GM21360 (cell line): ENCODE data around the gene CNTNAP5.

Source experiments
- ATAC-seq: cut with Tn5 transposase; IDR thresholded peaks from one replicate; pipeline ENCODE4 v1.9.1; 2021; ENCODE audit warnings: mild to moderate bottlenecking, moderate library complexity; ENCODE audit not compliant: unreplicated experiment

Gene CNTNAP5

DNA sequence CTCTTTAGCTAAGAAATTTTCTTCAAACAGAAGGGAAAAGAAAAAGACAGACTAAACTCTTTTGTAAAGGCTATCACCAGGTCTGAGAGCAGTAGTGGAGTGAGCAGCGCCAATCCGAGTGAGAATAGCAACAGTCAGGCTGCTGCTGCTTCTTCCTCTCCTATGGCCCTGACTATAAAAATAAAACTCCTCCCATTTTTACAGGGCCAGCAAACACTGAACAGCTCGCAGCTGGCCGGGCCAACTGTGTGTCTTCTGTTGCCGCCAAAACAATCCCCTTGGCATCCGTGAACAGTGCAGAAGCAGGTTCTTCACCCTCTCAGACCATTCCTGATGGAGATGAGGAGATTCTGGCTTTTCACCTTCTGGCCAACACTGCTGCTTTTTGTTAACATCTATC, 124.5 kb downstream of the CNTNAP5 start:
- no peak for ATAC-seq

- ATAC-seq, result no peak
These were observed 126.6 kb downstream of the CNTNAP5 start for GRCh38 chr2:124151691-124152090.

- no peak for ATAC-seq
These were observed 128.6 kb downstream of the CNTNAP5 start for GRCh38 chr2:124153713-124154112.

DNA sequence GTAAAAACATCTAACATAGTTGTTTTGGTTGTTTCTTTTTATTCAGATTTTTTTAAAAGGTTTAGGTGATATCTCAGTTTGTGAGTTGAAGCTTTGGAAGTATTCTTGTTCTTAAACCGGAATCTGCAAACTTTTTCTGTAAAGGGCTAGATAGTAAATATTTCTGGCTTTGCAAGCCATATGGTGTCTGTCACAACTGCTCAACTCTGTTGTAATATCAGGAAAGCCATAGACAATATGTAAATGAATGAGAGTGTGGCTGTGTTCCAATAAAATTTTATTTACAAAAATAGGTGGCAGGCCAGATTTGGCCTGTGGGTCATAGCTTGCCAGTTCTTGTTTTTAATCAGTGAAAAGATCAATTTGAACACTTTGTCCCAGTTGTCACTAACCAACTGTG, 134.1 kb downstream of the CNTNAP5 start:
- ATAC-seq, result no peak

- ATAC-seq, result no peak
These were observed 136.5 kb downstream of the CNTNAP5 start for GRCh38 chr2:124161542-124161941.

DNA sequence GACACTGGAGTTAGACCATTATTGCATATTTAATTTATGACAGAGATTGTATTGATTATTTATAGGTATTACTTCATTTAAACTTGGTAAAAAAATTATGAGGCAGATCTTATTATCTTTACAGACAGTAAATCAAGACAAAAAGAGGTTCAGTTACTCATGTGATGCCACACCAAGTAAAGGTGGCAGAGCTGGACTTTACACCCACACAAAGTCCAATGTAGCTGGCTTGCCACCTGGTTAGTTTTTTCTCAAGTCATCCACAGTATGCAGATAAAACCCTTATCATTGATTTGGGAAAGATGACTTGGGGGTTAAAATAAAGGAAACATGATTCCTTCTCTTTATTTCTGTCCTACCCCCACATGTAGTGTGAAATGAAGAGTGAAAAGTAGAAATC, 137.2 kb downstream of the CNTNAP5 start:
- no peak for ATAC-seq

DNA sequence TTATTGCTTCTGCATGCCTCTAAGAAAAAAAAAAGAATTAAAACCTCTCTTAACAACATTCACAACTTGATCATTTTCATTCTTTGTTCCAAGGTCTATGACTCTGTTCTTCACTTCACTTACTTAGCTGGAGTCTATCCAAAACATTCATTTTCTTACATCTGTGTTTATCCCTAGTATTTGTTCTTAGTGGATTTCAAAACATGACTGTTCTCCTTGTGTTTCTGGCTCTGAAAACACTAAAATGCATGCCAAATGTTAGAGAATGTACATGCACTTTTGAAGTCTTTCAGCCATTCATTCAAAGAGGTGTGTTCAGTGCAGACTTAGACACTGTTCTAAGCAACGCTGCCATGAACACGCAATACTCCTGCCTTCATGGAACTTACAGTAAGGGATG, 138.8 kb downstream of the CNTNAP5 start:
- ATAC-seq, result no peak

- ATAC-seq, result no peak
These were observed 140.6 kb downstream of the CNTNAP5 start for GRCh38 chr2:124165698-124166097.

DNA sequence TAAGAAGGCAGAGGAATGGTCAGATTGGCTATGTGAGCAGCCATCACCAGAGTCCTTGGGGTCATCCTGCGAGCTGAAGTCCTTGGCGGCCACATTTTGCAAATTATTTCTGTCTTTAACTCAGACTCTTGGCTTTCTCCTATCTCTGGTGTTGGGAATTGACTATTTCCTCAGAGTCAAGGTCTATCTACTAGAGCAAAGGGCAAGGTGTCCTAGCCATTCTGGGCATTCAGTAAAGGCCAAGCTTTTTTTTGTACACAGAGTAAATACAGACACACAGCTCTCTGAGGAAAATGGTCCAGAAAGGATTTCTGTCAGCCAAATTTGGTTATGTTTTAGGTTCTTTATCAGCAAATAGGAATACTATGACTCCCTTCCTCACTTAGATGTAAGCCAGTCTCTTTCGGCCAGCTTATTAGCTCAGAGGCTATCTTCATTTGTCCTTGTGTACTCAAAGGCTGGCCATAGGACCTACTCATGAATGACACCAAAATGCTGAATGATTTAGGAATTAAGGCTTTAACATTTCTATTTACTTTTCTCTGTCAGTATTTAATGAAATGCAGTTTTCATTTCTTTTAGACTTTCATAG, 146.5 kb downstream of the CNTNAP5 start:
- ATAC-seq, result no peak

- no peak for ATAC-seq
These were observed 153.6 kb downstream of the CNTNAP5 start for GRCh38 chr2:124178719-124179118.

GRCh38 chr2:124180635-124181034, 155.5 kb downstream of the CNTNAP5 start:
- no peak for ATAC-seq

DNA sequence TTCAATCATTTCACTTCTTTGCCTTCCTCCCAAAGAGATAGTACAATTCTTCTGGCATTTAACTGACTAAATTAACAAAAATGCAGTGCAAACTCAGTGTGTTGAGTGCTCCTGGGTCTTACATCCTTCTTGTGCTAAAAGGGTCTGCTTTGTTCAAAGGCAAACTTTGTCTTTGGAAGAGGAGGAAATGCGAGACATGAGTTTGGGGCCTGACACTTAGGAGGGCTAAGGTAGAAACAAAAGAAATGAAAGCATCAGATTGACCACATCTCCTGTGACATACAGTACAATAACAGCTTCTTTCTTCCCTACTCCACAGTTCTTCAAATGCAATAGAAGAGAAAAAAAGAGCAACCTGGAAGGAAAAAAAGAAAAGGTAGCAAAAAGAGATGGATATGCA, 161.7 kb downstream of the CNTNAP5 start:
- no peak for ATAC-seq

DNA sequence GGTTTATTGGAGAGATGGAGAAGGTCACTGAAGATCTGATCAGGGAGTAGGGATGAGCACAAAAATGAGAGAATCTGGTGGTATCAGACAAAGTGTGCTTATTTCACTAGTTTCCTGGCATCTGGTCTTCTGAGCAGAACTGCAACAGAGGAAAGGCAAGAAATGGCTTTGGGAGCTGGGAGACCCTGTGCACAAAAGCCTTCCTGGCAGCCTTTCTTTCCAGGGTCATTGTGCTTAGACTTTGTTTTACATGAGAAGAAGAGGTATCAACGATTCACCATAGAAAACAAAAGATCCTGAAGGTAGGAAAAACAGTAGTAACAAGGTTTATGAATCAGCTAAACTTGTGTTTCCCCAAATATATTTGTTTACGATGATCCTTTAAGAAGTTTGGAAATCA, 162.9 kb downstream of the CNTNAP5 start:
- ATAC-seq, result no peak

- ATAC-seq, result no peak
These were observed 168.6 kb downstream of the CNTNAP5 start for GRCh38 chr2:124193706-124194105.

GRCh38 chr2:124201713-124202112, 176.6 kb downstream of the CNTNAP5 start:
- no peak for ATAC-seq

DNA sequence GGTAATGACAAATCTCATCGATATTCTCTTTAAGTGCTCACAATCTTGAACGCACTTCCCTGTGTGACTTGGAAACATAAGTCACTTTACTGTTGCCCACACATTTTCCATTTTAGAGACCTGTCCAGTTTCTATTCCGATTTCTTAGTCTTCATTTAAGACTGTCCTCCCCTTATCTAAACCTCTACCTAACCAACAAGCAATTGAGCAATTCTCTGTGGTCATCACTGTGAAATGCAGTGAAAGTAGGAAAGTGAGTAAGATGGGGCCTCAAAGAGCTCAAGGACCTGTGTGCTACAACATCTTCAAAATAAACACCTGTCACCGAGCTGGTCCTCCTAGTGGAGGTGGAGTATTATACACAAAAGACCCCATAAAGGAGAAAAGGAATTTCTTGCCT, 184.4 kb downstream of the CNTNAP5 start:
- ATAC-seq, result no peak

GRCh38 chr2:124211461-124211860, 186.4 kb downstream of the CNTNAP5 start:
- ATAC-seq, result no peak

DNA sequence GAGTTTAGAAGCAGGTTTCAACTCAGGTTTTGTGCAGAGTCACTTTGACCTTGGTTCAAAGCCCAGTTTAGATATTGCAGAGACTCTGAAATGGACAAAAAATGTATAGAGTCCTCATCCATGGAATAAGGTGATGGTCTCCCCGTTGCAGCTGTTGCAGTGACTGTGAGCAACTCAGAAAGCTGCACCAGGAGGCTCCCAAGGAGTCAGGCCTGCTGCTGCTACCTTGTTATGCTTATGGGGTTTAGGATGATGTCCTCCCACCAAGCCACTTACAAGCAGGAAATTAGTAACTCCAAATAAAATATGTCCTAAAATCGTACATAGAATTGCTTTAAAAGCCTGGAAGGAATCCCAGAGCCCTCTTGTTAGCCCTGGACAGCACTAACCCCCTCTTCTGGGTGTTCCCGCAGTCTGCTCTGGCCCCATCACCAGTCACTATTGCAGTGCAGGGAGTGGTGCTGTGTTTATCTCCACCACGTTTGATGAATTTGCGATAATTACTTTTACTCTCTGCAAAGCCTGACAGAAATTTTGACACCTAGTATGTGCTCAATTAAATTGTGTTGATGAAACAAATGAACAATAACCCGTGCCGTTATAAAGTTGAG, 189.0 kb downstream of the CNTNAP5 start:
- ATAC-seq, result no peak

DNA sequence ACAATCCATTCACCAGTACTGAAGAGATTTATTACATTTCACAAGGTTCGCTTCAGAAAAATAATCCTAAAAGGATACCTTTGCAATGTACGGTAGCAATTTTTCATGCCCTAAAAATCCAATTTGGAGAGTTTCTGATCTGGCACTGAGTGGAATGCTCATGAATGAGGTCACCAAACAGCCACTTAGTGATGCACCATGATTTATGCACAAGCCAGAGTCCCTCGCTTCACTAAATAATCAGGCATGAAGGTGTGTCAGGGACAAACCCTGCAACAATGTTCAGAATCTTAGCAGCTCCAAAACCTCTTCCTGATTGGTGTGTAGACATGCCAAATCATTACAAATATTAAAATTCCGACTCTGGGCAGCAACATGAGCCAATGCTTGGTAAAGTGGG, 221.1 kb downstream of the CNTNAP5 start:
- no peak for ATAC-seq

DNA sequence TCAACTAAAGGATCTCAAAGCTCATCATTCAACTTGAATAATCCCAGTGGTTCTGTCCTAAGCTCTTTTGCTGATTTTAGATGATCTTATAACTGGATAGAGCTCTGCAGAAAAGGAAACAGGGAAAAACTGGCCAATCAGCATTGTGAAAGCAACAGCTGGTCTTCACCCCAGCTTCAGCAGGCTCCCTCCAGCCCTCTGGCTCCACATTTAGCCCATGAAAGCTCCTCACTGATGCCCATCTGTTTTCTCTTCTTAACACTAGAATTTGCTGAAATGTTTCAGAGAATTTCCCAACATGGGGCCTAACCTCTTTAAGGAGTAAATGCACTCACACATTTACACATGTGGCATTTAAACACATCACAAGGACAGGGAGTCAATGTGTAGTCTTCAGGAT, 223.3 kb downstream of the CNTNAP5 start:
- no peak for ATAC-seq

DNA sequence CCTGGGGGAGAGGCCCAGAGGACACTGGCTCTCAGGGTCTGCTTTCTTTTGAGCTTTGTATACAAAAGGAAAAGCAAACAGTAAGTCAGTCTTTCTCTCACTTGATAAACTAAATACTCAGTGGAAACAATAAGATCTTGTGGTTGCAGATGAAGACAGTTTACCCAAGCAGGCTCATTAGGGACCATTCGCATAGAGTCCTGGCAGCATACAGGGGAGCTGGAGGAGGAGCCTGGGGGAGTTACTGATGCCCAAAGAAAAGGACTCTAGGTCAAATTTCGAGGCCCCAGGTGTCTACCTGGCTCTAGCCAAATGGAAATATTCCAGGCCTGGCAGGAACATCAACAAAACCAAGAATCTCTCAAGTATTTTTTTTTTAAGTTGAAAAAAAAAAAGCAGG, 225.3 kb downstream of the CNTNAP5 start:
- ATAC-seq, result no peak

DNA sequence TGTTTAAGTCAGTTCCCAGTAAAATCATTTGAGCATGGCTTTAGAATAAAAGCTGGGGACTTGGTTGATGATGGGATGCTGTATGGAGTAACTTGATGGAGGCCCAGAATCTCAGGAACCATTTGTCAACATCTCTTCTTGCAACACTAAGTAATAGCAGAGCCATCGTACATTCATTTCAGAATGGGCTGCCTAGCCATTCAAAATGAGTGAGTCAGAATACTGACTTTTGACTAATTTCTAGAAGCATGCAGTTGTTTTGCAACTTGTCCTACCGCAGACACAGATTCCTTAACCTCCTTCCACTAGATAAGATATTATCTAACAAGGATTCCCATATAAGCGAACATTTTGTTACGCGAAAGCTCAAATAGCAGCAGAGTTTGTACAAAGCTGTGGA, 229.5 kb downstream of the CNTNAP5 start:
- no peak for ATAC-seq

GRCh38 chr2:124257120-124257519, 232.0 kb downstream of the CNTNAP5 start:
- no peak for ATAC-seq
